IMR-90 (cell line): Measurements from ENCODE around the gene NGEF. TPM values are rescaled to one million over a fixed set of nuclear protein-coding genes. Genes with fewer than 3 reads are reported as not detected.

Experiments used
- ATAC-seq: fragments of 200-7000 bp; cut with Tn5 transposase; 2 replicates; pipeline ENCODE4 v1.9.1; 2020; ENCODE audit warnings: low read depth, mild to moderate bottlenecking, moderate library complexity
- BruUV-seq: library from RNA; stranded (reverse); fragments of 400-500 nt; replicated peaks from 2 replicates; lab custom pipeline; 2021; lab: Mats Ljungman, UMichigan
- CTCF ChIA-PET: fragments of 300-600 bp; formaldehyde crosslinking; extraction: SDS; loops from one replicate; lab custom pipeline; 2021; ENCODE audit warnings: antibody characterized with exemption; lab: Yijun Ruan, JAX
- POLR2A ChIA-PET: fragments of 300-600 bp; sonication (Branson Sonifier 250); formaldehyde crosslinking; loops from one replicate; lab custom pipeline; 2022; ENCODE audit warnings: antibody characterized with exemption; ENCODE audit not compliant: unreplicated experiment; lab: Charles Lee
- DNase-seq: peaks from one replicate; pipeline ENCODE4 v3.0.0; 2013
- H2AFZ ChIP-seq: replicated peaks from 2 replicates; pipeline ENCODE3; 2013; ENCODE audit warnings: low read length, mild to moderate bottlenecking; ENCODE audit not compliant: poor library complexity
- H2AK5ac ChIP-seq: 2 replicates; pipeline ENCODE4 v1.6.1; 2013; ENCODE audit warnings: low read depth, low read length, inconsistent platforms
- H2AK9ac ChIP-seq: replicated peaks from 2 replicates; pipeline ENCODE3; 2013; ENCODE audit warnings: mild to moderate bottlenecking, low read depth, low read length, moderate library complexity; ENCODE audit not compliant: poor library complexity
- H2BK120ac ChIP-seq: 2 replicates; pipeline ENCODE4 v1.6.1; 2013; ENCODE audit warnings: low read depth, low read length, inconsistent platforms
- H2BK15ac ChIP-seq: 3 replicates; pipeline ENCODE4 v1.6.1; 2013; ENCODE audit warnings: low read depth, low read length, inconsistent platforms
- H2BK20ac ChIP-seq: 2 replicates; pipeline ENCODE4 v1.6.1; 2013; ENCODE audit warnings: low read depth, mild to moderate bottlenecking, inconsistent platforms, low read length, moderate library complexity
- H2BK5ac ChIP-seq: 2 replicates; pipeline ENCODE4 v1.6.1; 2013; ENCODE audit warnings: mild to moderate bottlenecking, low read depth, low read length, inconsistent platforms; ENCODE audit not compliant: poor library complexity, severe bottlenecking
- H3K14ac ChIP-seq: replicated peaks from 2 replicates; pipeline ENCODE4 v1.6.1; 2013; ENCODE audit warnings: low read depth, low read length, inconsistent platforms
- H3K18ac ChIP-seq: 2 replicates; pipeline ENCODE4 v1.6.1; 2013; ENCODE audit warnings: low read depth, low read length, control low read depth
- H3K23ac ChIP-seq: 2 replicates; pipeline ENCODE4 v1.6.1; 2013; ENCODE audit warnings: low read depth, low read length, inconsistent platforms
- H3K27ac ChIP-seq: 2 replicates; pipeline ENCODE4 v1.5.1; 2013; ENCODE audit warnings: mild to moderate bottlenecking, control low read depth, low read length; ENCODE audit not compliant: insufficient read depth
- H3K27me3 ChIP-seq: 2 replicates; pipeline ENCODE4 v1.6.1; 2013; ENCODE audit warnings: low read length; ENCODE audit not compliant: control insufficient read depth, insufficient read depth
- H3K36me3 ChIP-seq: 2 replicates; pipeline ENCODE4 v1.6.1; 2013; ENCODE audit warnings: low read length, mixed read lengths; ENCODE audit not compliant: control insufficient read depth, insufficient read depth
- H3K4ac ChIP-seq: 2 replicates; pipeline ENCODE4 v1.6.1; 2013; ENCODE audit warnings: low read depth, low read length, inconsistent platforms
- H3K4me1 ChIP-seq: 2 replicates; pipeline ENCODE4 v1.6.1; 2013; ENCODE audit warnings: low read length, mixed read lengths; ENCODE audit not compliant: control insufficient read depth, insufficient read depth
- H3K4me2 ChIP-seq: 2 replicates; pipeline ENCODE4 v1.6.1; 2013; ENCODE audit warnings: low read depth, mild to moderate bottlenecking, control low read depth, low read length, moderate library complexity
- H3K4me3 ChIP-seq: 2 replicates; pipeline ENCODE4 v1.5.1; 2013; ENCODE audit warnings: low read depth, mild to moderate bottlenecking, control low read depth, low read length, moderate library complexity; ENCODE audit not compliant: insufficient read depth
- H3K56ac ChIP-seq: 2 replicates; pipeline ENCODE4 v1.6.1; 2013; ENCODE audit warnings: low read length, inconsistent platforms; ENCODE audit not compliant: insufficient read depth; ENCODE audit errors: extremely low read depth
- H3K79me1 ChIP-seq, 2 experiments: 2 replicates each; pipeline ENCODE4 v1.6.1; 2013; ENCODE audit warnings: low read length in 2 of 2, inconsistent platforms in 1 of 2, low read depth in 1 of 2
- H3K9ac ChIP-seq: 2 replicates; pipeline ENCODE4 v1.6.1; 2013; ENCODE audit warnings: low read depth, low read length, control low read depth
- H3K9me1 ChIP-seq: 2 replicates; pipeline ENCODE4 v1.6.1; 2013; ENCODE audit warnings: low read length, inconsistent platforms; ENCODE audit not compliant: insufficient read depth
- H3K9me3 ChIP-seq: 2 replicates; pipeline ENCODE4 v1.6.1; 2013; ENCODE audit warnings: low read length; ENCODE audit not compliant: control insufficient read depth, insufficient read depth
- H4K20me1 ChIP-seq: 2 replicates; pipeline ENCODE4 v1.6.1; 2013; ENCODE audit warnings: low read length, inconsistent platforms; ENCODE audit not compliant: insufficient read depth
- H4K5ac ChIP-seq: 2 replicates; pipeline ENCODE4 v1.6.1; 2013; ENCODE audit warnings: mild to moderate bottlenecking, low read depth, low read length, control low read depth
- H4K8ac ChIP-seq, 2 experiments: 2 replicates each; pipeline ENCODE4 v1.6.1; 2013; ENCODE audit warnings: low read depth in 2 of 2, low read length in 2 of 2, control low read depth in 1 of 2, inconsistent platforms in 1 of 2
- H4K91ac ChIP-seq: 2 replicates; pipeline ENCODE4 v1.6.1; 2013; ENCODE audit warnings: low read depth, low read length, inconsistent platforms; ENCODE audit not compliant: insufficient read depth
- WGBS, 2 experiments: methylation state at CpG; one replicate each; pipeline versions ENCODE4 v1.1.5 to v1.1.7; 2013; ENCODE audit warnings: missing lambda C conversion rate in 2 of 2; ENCODE audit not compliant: insufficient read length in 1 of 2; ENCODE audit errors: extremely low coverage in 2 of 2; 5-methylcytosine and 5-hydroxymethylcytosine counted together
- dilution Hi-C: fragments of 300-500 bp; cut with HindIII; formaldehyde crosslinking; loops from one replicate; pipeline ENCODE4 v1.14.3; 2018; ENCODE audit warnings: low sequenced_read_pairs; ENCODE audit not compliant: unreplicated experiment
- in situ Hi-C: fragments of 300-500 bp; cut with MboI; formaldehyde crosslinking; loops from 3 replicates; pipeline ENCODE4 v1.14.3; 2019; ENCODE audit warnings: low sequenced_read_pairs, inconsistent platforms, mixed read lengths
- intact Hi-C: fragments of 100-400 bp; cut with micrococcal nuclease; formaldehyde crosslinking; loops from 2 replicates; pipeline ENCODE4 v1.10.0; 2022
- polyA plus RNA-seq, 3 experiments: library from polyadenylated mRNA; depleted of rRNA; stranded (reverse); fragments of >200 nt; gene quantifications; 2 replicates each; pipeline ENCODE4 v1.2.3, GENCODE V29; 2012; ENCODE audit warnings: low replicate concordance in 1 of 3
- total RNA-seq: library from RNA; depleted of rRNA; stranded (reverse); fragments of >200 nt; gene quantifications from 2 replicates; pipeline ENCODE4 v1.2.3, GENCODE V29; 2012
- TF ChIP-seq, protein P1 (sequence below): conservative IDR thresholded peaks from 2 replicates; pipeline ENCODE4 v1.5.1; 2012; ENCODE audit warnings: mild to moderate bottlenecking, low read depth, low read length, improper control_type of control experiment

NGEF gene
- total and polyA plus RNA-seq, 2 of the 4 experiments (the other 2 are of a cell fraction) = 1.1 to 1.7 TPM

DNA sequence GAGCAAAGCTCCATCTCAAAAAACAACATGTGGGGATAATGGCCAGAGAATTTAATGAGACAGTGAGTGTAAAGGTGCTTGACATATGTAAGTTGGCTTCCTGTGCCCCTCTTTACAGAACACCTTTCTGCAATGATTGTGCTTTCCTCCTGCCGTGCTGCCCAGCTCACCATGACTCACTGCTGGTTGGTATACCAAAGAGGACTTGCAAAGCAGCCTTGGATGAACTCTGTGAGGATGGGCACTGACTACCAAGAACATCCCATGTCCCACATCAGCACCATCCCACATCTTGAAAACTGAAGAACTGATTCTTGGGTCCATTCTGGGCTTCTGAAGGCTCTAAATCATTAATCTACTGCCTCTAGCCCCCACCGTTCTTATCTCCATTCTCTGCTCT is 52.2 kb downstream of the NGEF start:
- TF ChIP-seq, protein P1, sequence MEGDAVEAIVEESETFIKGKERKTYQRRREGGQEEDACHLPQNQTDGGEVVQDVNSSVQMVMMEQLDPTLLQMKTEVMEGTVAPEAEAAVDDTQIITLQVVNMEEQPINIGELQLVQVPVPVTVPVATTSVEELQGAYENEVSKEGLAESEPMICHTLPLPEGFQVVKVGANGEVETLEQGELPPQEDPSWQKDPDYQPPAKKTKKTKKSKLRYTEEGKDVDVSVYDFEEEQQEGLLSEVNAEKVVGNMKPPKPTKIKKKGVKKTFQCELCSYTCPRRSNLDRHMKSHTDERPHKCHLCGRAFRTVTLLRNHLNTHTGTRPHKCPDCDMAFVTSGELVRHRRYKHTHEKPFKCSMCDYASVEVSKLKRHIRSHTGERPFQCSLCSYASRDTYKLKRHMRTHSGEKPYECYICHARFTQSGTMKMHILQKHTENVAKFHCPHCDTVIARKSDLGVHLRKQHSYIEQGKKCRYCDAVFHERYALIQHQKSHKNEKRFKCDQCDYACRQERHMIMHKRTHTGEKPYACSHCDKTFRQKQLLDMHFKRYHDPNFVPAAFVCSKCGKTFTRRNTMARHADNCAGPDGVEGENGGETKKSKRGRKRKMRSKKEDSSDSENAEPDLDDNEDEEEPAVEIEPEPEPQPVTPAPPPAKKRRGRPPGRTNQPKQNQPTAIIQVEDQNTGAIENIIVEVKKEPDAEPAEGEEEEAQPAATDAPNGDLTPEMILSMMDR = no peak
- no peak overlapping the region for H4K5ac ChIP-seq
- no peaks in the 10 kb centered on the region for H4K20me1 ChIP-seq
- no peaks in the 10 kb centered on the region for H3K36me3 ChIP-seq
- H2AK5ac ChIP-seq = no peak overlapping the region
- H3K4me2 ChIP-seq = no peak overlapping the region
- no peak overlapping the region for H2BK20ac ChIP-seq
- H3K9me1 ChIP-seq = no peaks in the 10 kb centered on the region
- no peak overlapping the region for H3K27ac ChIP-seq
- H3K23ac ChIP-seq = no peak overlapping the region
- 0 out of 2 replicates have a peak, but pooled peaks cover 5% of the 10 kb centered on the region for H3K9me3 ChIP-seq
- ChIA-PET POLR2A (no interaction called here), CTCF (no interaction called here)
- no peak overlapping the region for H3K9ac ChIP-seq
- H3K4ac ChIP-seq = no peak overlapping the region
- H2BK15ac ChIP-seq = no peak overlapping the region
- H4K91ac ChIP-seq = no peak overlapping the region
- H2BK5ac ChIP-seq = no peak overlapping the region
- no peak overlapping the region for H2BK120ac ChIP-seq
- ATAC-seq (no peak), DNase-seq (no peak)
- H3K14ac ChIP-seq = no peak overlapping the region
- WGBS, 2 experiments = no CpG with 5 or more reads among the region's 2 CpGs
- dilution Hi-C loops (no loop called here), in situ Hi-C loops (no loop called here), intact Hi-C loops (no loop called here)
- no peak overlapping the region for H3K56ac ChIP-seq
- H2AFZ ChIP-seq = no peak overlapping the region
- no peaks in the 10 kb centered on the region for H3K4me1 ChIP-seq
- H3K27me3 ChIP-seq = peaks cover 10% of the 10 kb centered on the region
- no peaks in the 10 kb centered on the region for H3K79me1 ChIP-seq
- H4K8ac ChIP-seq = no peak overlapping the region
- H3K18ac ChIP-seq = no peak overlapping the region
- H3K4me3 ChIP-seq = no peak overlapping the region
- BruUV-seq = no TSS peak
- H2AK9ac ChIP-seq = no peak overlapping the region
